OCI-LY7 (cell line): ENCODE data around the gene XPNPEP2.

Experiments
- EZH2phosphoT487 ChIP-seq: fragments of 200-600 bp; sonication (generic); IDR thresholded peaks from 2 replicates; pipeline ENCODE4 v1.6.1; 2018; ENCODE audit warnings: low read depth, borderline replicate concordance, mild to moderate bottlenecking, mixed run types, antibody characterized with exemption, low read length, moderate library complexity, mixed read lengths
- TF ChIP-seq, protein P1 (sequence below): fragments of 200-600 bp; sonication (generic); conservative IDR thresholded peaks from 2 replicates; pipeline ENCODE4 v1.5.1; 2014; ENCODE audit warnings: mild to moderate bottlenecking, antibody characterized with exemption, low read length, moderate library complexity, mixed read lengths

- TF ChIP-seq, protein P1, sequence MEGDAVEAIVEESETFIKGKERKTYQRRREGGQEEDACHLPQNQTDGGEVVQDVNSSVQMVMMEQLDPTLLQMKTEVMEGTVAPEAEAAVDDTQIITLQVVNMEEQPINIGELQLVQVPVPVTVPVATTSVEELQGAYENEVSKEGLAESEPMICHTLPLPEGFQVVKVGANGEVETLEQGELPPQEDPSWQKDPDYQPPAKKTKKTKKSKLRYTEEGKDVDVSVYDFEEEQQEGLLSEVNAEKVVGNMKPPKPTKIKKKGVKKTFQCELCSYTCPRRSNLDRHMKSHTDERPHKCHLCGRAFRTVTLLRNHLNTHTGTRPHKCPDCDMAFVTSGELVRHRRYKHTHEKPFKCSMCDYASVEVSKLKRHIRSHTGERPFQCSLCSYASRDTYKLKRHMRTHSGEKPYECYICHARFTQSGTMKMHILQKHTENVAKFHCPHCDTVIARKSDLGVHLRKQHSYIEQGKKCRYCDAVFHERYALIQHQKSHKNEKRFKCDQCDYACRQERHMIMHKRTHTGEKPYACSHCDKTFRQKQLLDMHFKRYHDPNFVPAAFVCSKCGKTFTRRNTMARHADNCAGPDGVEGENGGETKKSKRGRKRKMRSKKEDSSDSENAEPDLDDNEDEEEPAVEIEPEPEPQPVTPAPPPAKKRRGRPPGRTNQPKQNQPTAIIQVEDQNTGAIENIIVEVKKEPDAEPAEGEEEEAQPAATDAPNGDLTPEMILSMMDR: no peak
- no peak for TF ChIP-seq EZH2phosphoT487
Measured at GRCh38 chrX:129781134-129781672, 42.4 kb downstream of the XPNPEP2 start.
